Measurements from ENCODE around the gene TAF1A.

Gene TAF1A

GRCh38 chr1:222529916-222530315 lies 59.8 kb downstream of the TAF1A start:
- DNase-seq = no peak

GRCh38 chr1:222529181-222529580 lies 60.6 kb downstream of the TAF1A start:
- no peak for DNase-seq

- DNase-seq = no peak
Observed at GRCh38 chr1:222525951-222526350, 63.8 kb downstream of the TAF1A start.

GRCh38 chr1:222523852-222524251 lies 65.9 kb downstream of the TAF1A start:
- DNase-seq = no peak

GRCh38 chr1:222522105-222522915 lies 67.4 kb downstream of the TAF1A start:
- no peak for DNase-seq

GRCh38 chr1:222521299-222522104 lies 68.2 kb downstream of the TAF1A start:
- DNase-seq = no peak

Measured in NCI-H748 treated with DMSO at 0.1 percent for 48 hours (cell line).